Stimulated activated CD8-positive, alpha-beta memory T cell treated with anti-CD3 and anti-CD28 coated beads, Interleukin-15, amount 100 ng/mL, for 1 hour (primary cell): ENCODE data around the gene S100A14.

ENCODE experiments used
- DNase-seq: peaks from one replicate; pipeline ENCODE4 v3.0.0-alpha.2; 2020; ENCODE audit warnings: low read depth

S100A14 gene

GRCh38 chr1:153638261-153638660, 22.1 kb upstream of the S100A14 start:
- no peak for DNase-seq

- DNase-seq, result no peak
Observed at GRCh38 chr1:153636312-153636711, 20.2 kb upstream of the S100A14 start.

GRCh38 chr1:153635872-153636271, 19.7 kb upstream of the S100A14 start:
- no peak for DNase-seq

- peak; percentile 93 for DNase-seq
Observed at GRCh38 chr1:153633754-153634665, 17.9 kb upstream of the S100A14 start, which contains the start of gene CHTOP. Gene CHTOP (plus strand): TSS chr1:153634066. CDS start chr1:153636589, 2,523 bp downstream.

GRCh38 chr1:153633161-153633753, 17.1 kb upstream of the S100A14 start:
- no peak for DNase-seq

- no peak for DNase-seq
Observed at GRCh38 chr1:153631047-153632022, 15.2 kb upstream of the S100A14 start.

- DNase-seq, result no peak
Observed at GRCh38 chr1:153630384-153630783, 14.3 kb upstream of the S100A14 start.

- no peak for DNase-seq
Observed at GRCh38 chr1:153629971-153630370, 13.8 kb upstream of the S100A14 start.

- DNase-seq, result no peak
Observed at GRCh38 chr1:153629343-153629665, 13.2 kb upstream of the S100A14 start.

- DNase-seq, result no peak
Observed at GRCh38 chr1:153628638-153629342, 12.7 kb upstream of the S100A14 start.

- no peak for DNase-seq
Observed at GRCh38 chr1:153627715-153628626, 11.8 kb upstream of the S100A14 start, which contains the start of gene S100A1. Gene S100A1 (plus strand): TSS chr1:153628434. CDS start chr1:153630522, 2,088 bp downstream.

- DNase-seq, result no peak
Observed at GRCh38 chr1:153626904-153627714, 11.0 kb upstream of the S100A14 start, which contains the start of gene S100A13. Gene S100A13 (minus strand): TSS chr1:153627505. CDS start chr1:153626472, 1,033 bp downstream.

GRCh38 chr1:153626477-153626903, 10.4 kb upstream of the S100A14 start:
- no peak for DNase-seq

GRCh38 chr1:153624965-153625611, 9.0 kb upstream of the S100A14 start:
- no peak for DNase-seq

- DNase-seq, result no peak
Observed at GRCh38 chr1:153623101-153623500, 7.0 kb upstream of the S100A14 start.

- no peak for DNase-seq
Observed at GRCh38 chr1:153619171-153619570, 3.0 kb upstream of the S100A14 start.

GRCh38 chr1:153617663-153618062, 1.5 kb upstream of the S100A14 start:
- DNase-seq, result no peak

GRCh38 chr1:153616917-153617311, 789 bp upstream of the S100A14 start:
- no peak for DNase-seq

GRCh38 chr1:153615406-153615805, 719 bp downstream of the S100A14 start:
- no peak for DNase-seq
